ENCODE measurements around the gene SDCBP2.
A peak's percentile ranks its signal among the peaks of the same experiment; 100 is the strongest.

Gene SDCBP2

DNA sequence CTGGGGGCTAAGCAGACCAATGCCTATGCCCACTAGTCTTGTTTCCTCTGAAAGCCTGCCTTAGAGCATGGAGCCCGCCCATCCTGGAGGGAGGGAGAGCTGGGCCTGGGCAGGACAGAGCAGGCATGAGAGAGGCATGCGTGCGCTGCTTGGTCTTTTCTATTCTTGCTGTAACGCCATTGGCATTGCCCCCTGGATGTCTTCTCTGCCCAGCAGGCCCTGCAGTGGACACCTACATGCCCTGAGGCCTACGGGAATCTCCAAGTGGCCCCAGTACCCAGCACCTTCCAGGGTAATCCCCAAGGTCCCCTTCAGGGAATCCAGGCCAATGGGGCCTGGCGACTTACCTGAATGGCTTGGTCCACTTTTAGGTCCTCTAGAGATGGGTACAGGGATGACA lies 8.9 kb downstream of the SDCBP2 start:
- no peak for FAIRE-seq
- no peak for DNase-seq (ENCODE audit: insufficient read length, low spot score)
- TF ChIP-seq POLR2A (IDR thresholded peaks at IDR 0.05; ENCODE audit: low read depth, low read length): no peak

DNA sequence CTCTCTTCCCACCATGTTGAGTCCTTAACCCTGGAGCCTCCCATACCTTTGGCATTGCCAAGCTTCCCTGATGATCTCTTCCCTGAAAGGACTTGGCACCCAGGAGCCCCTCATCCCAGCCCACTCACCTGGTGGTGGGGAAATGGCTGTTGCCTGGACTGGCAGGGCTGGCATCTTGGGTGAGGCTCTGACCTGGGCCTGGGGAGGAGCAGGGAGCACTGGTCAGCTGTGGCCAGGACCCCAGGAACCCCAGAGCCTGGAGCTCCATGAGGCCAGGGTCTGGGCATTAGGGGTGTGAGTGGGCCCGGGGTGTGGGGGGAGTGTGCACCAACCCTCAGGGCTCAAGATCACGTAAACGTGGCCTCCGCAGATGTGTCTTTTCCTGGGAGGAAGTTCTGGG lies 9.5 kb downstream of the SDCBP2 start:
- TF ChIP-seq POLR2A (IDR thresholded peaks at IDR 0.05; ENCODE audit: low read depth, low read length): no peak
- FAIRE-seq: no peak

DNA sequence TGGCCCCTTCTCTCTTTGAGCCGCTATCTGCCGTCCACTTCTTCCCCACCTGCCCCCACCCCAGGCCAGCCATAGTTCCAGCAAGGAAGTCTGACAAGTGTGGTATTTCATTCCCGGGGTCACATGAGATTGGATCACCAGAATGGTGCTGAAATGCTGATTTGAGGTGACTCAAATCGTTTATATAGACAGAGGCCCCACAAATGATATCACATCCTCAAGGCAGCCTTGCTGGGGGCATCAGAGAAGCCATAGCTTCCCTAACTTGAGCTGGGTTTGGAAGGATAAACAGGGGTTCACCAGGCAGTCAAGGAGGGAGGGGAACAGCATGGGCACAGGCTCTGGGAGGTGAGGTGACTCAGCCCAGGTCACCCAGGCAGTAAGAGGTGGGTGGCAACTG lies 9.9 kb downstream of the SDCBP2 start:
- no peak for DNase-seq (ENCODE audit: insufficient read length, low spot score)
- FAIRE-seq: no peak

More for the DNA sequence above, 9.5 kb downstream of the SDCBP2 start:
- DNase-seq (ENCODE audit: insufficient read length, low spot score): no peak

DNA sequence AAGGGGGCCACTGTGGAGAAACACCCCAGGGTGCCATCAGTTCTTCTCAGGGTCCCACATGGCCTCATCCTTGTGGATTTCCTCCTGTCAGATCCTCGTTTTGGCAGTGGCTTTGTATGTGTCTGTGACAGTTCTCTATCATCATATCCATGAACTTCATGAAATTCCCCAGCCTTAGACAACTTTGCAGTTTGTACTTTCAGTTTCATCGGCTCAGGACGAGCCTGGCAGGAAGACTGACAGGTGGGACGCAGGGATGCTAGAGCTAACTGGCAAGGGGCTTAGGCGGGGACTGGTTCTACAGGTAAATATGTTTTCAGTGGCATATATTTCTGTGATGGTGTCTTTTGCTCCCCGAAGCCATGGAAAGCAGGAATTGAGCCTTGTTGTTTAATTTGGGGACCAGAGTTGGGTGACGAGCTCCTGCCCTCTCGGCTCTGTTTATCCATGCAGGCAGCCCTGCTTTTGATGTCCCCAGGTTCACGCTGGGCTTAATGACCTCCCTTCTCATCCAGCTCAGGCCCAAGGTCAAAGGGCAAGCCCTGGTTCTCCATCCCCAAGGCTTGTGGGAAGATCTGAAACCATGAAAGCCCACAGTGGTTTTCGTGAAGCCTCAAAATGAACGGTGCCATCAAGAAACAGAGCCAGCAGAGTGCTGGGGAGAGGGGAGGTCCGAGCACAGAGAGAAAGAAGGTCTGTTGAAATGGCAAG lies 11.2 kb downstream of the SDCBP2 start:
- TF ChIP-seq POLR2A (IDR thresholded peaks at IDR 0.05; ENCODE audit: low read depth, low read length): no peak
- DNase-seq (ENCODE audit: insufficient read length, low spot score) (no peak), FAIRE-seq (no peak)

More for the DNA sequence above, 9.9 kb downstream of the SDCBP2 start:
- no peak for TF ChIP-seq POLR2A (IDR thresholded peaks at IDR 0.05; ENCODE audit: low read depth, low read length)

DNA sequence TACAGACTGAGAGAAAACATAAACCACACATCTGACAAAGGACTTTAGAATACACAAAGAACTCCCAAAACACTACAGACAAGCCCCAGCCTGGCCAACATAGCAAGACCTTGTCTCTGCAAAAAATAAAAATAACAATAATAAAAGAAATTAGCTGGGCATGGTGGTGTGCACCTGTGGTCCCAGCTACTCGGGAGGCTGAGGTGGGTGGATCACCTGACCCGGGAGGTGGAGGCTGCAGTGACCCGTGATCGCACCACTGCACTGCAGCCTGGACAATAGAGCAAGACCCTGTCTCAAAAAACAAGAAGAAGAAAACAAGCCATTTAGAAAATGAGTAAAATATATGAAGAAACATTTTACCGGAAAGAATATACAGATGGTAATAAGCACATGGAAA lies 13.1 kb downstream of the SDCBP2 start:
- FAIRE-seq (no peak), DNase-seq (ENCODE audit: insufficient read length, low spot score) (no peak)
- no peak for TF ChIP-seq POLR2A (IDR thresholded peaks at IDR 0.05; ENCODE audit: low read depth, low read length)

DNA sequence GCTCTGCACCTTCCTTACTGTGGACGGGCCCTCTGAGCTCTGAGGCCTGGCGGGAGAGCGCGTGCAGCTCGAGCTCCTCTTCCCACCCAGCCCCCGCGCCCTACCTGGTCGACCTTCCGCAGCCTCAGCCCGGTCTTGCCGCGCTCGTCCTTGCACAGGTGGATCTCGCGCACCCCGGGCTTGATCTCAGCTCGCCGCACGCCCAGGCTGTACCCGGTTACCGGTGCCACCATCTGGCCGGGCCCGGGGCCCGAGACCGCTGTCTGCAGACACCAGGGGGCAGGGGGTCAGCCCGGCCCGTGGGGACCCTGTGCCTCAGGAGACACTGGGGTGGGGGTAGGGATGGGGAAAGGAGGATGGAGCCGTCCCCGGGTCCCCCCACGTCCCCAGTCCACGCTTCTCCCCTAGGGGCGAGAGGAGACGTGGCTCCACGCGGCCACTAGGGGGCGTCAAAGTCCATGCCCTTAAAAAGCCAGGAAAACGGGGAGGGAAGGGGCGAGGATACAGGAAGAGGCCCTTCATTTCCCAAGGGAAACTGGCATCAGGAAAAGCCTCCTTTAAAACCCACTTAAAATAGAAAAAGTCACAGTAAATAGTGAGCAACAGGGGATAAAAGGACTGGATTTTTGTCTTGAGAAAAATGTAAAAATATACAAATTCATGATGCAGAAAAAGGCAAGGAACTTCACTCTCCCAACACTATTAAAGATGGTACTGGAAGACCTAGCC lies 15.5 kb downstream of the SDCBP2 start:
- FAIRE-seq: no peak
- peak; percentile 67 for DNase-seq (ENCODE audit: insufficient read length, low spot score)
- TF ChIP-seq POLR2A (IDR thresholded peaks at IDR 0.05; ENCODE audit: low read depth, low read length): no peak

DNA sequence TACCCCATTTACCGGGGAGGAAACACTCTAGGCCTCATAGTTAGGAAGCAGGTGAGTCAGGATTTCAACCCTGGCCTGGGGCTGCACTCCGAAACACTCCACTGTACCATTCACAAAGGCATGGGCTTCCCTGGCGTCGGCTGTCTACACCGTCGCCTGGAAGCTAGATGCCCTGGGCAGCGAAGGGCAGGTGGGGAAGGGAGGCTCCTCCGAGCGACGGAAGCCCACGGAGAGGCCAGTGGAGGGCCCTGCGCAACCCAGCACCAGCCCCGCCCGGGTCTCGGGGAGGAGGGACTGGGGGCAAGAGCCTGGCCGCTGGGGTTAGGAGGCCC lies 16.1 kb downstream of the SDCBP2 start:
- no peak for DNase-seq (ENCODE audit: insufficient read length, low spot score)
- no peak for FAIRE-seq
- TF ChIP-seq POLR2A (IDR thresholded peaks at IDR 0.05; ENCODE audit: low read depth, low read length): no peak

DNA sequence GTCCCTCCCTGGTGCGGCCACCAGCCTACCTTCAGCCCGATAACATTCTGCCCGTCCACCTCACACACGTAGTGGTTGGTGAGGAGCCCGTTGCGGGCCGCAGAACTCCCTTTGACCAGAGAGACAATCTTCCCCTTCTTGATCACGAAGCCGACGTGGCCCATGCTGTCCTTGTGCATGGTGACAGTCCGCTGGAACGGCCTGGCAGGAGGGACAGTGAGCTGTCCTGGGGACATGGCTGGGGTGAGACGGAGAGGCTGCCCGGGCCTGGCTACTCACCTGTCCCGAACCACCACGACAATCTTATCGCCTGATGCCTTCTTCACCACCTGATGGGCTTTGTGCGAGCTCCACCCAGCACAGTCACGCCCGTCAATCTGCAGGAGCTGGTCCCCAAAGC lies 16.6 kb downstream of the SDCBP2 start:
- no peak for DNase-seq (ENCODE audit: insufficient read length, low spot score)
- no peak for TF ChIP-seq POLR2A (IDR thresholded peaks at IDR 0.05; ENCODE audit: low read depth, low read length)
- FAIRE-seq: no peak

DNA sequence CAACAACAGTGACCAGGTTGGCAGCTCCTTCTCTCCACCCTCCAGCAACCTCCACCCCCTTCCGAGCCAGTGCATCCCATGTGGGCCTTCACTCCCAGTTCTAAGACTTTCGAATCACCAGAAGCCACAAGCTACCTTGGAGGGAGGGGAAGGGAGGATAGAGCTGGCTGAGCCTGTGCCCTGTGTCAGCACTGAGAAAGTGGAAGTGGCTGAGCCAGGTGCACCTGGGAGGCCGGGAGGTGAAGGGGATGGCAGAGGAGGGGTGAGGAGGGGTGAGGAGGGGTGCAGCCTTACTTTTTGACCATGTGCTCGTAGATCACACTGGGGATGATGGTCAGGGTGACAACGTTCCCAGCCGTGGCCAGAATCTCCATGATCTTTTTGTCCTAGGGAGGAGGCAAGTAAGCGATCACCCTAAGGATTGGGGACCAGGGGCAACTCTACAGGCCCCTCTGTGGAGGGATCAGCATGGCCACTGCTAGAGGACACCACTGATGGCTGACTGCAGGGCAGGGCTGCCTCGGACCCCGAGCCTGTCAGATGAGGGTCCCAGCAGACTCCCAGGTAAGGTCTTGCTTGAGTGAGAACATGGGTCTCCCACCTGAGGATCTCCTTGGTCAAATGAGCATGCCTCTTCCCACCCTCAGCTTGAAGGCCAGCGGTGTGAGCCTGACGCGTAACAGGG lies 18.3 kb downstream of the SDCBP2 start:
- FAIRE-seq (no peak), DNase-seq (ENCODE audit: insufficient read length, low spot score) (no peak)
- no peak for TF ChIP-seq POLR2A (IDR thresholded peaks at IDR 0.05; ENCODE audit: low read depth, low read length)

DNA sequence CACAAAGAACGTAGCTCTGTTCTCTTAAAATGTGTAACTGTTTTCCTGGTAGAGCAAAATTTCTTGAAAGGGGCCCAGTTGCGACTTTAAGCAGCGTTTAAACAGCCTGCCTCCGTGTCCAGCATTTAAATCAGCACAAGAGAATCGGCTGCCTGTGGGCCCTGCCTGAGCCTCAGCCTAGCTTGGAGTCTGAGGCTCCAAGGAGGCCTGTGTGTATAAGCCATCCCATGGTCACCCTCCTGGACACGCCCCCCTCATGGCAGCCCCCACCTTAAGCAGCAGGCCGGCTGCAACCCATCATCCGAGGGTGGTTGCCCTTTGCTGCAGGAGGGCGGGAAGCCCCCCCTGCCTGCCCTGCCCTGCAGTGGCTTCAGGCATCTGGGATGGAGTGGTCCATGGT lies 18.9 kb downstream of the SDCBP2 start:
- no peak for TF ChIP-seq POLR2A (IDR thresholded peaks at IDR 0.05; ENCODE audit: low read depth, low read length)
- FAIRE-seq: no peak
- DNase-seq (ENCODE audit: insufficient read length, low spot score): no peak

DNA sequence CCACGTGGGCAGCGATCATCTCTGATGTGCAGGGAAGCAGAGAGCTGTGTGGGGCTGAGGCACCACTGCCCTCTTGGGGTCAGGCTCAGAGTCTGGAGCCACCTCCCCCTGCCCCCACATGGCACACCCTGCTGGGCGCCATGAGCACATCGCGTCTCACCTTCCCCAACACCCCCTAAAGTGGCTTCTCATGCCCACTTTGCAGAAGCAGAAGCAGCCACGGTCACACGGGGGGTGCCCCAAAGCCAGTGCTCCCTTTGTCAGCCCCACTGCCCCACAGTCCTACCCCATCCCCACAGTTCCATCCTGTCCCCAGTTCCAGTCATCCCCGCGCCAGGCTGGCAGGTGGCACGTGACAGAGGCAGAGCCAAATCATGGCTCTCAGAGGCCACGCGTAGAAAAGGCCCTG lies 19.5 kb downstream of the SDCBP2 start:
- FAIRE-seq (no peak), DNase-seq (ENCODE audit: insufficient read length, low spot score) (no peak)
- no peak for TF ChIP-seq POLR2A (IDR thresholded peaks at IDR 0.05; ENCODE audit: low read depth, low read length)

DNA sequence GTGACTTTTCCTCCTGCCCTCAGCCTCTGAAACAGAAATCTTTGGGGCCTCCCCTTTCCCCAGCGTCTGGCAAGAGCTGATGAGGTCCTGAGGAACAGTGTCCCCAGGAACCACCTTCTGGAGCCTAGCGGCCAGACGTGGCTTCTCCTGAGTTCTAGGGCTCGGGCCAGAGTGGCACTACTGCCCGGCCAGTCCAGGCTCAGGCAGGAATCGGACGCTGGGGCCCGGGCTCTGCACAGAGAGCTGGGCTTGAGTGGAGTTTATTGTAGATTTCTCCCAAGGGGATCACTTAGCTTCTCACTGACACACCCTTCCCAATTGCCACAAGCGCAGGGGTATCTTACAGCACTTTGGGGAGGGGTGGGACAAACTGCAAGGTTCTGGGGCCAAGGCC lies 20.2 kb downstream of the SDCBP2 start:
- no peak for FAIRE-seq
- TF ChIP-seq POLR2A (IDR thresholded peaks at IDR 0.05; ENCODE audit: low read depth, low read length): no peak

DNA sequence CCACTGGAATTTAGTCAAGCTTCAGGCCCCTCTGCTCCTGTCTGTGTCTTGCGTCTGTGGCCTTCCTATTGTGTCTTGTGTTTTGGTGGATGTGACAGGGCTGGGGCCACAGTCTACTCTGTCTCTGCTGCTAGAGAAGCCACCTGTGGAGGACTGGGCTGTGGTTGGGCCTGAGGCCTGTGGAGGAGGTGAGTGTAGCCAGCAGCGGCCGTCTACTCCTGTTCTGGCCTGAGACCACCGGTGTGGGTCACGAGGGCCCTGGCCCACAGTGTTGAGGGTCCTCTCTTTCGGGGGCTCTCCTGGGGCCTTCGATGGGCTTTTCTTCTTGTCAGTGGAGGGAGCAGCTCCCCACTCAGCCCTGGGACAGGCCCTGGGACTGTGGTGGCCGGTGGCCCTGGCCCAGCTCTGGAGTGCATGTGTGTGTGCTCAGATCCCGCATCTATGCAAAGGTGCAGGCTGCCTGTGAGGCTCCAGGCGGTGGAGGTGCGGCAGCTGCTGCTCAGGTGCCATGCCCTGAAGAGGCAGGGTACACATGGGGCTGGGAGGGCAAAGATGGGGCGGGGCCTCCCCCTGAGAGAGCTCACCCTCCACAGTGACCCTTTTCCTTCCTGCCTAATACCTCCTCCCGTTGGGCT lies 20.8 kb downstream of the SDCBP2 start:
- DNase-seq (ENCODE audit: insufficient read length, low spot score): no peak
- no peak for TF ChIP-seq POLR2A (IDR thresholded peaks at IDR 0.05; ENCODE audit: low read depth, low read length)
- FAIRE-seq: no peak

More for the DNA sequence above, 20.2 kb downstream of the SDCBP2 start:
- no peak for DNase-seq (ENCODE audit: insufficient read length, low spot score)

DNA sequence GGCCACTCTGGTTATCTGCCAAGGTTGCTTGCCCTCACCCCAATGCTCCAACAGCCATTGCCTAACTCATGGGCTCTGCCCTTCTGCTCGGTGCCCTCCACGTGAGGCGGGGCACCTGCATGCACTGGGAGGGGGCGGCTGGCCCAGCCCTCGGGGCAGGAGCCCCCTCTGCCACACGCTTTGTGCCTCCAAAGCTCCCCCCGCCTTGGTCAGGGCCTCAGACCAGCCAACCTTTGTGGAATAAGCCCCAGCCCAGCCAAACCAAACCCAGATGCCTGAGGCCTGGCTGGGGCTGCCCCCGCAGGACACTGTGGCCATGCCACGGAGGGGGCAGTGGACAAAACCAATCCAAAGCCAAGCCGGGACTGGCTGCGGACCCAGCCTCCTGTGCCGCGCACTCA lies 21.4 kb downstream of the SDCBP2 start:
- TF ChIP-seq POLR2A (IDR thresholded peaks at IDR 0.05; ENCODE audit: low read depth, low read length): no peak
- no peak for DNase-seq (ENCODE audit: insufficient read length, low spot score)
- no peak for FAIRE-seq
